ENCODE results near the gene LRTM2. TPM values are rescaled to one million over a fixed set of nuclear protein-coding genes. Genes with fewer than 3 reads are reported as not detected.

Gene LRTM2
- total RNA-seq, 1 donor from 2014 or later: not detected

- Histone ChIP-seq H3K79me2 (ENCODE audit: low read depth) (no peaks in the 10 kb centered on the region), H3K9ac (no peak overlapping the region)
- no peak for DNase-seq (ENCODE audit: low spot score)
Observed at GRCh38 chr12:1797991-1798640, 22.2 kb upstream of the LRTM2 start.

GRCh38 chr12:1798641-1799020 is 21.7 kb upstream of the LRTM2 start:
- DNase-seq (ENCODE audit: low spot score): no peak
- Mint-ChIP-seq H3K9me3 (no peaks in the 10 kb centered on the region), H3K27me3 (ENCODE audit: insufficient read depth, low read depth) (peaks cover 10% of the 10 kb centered on the region), H3K36me3 (no peaks in the 10 kb centered on the region), H3K4me1 (peaks cover 21% of the 10 kb centered on the region), H3K4me3 (no peak overlapping the region), H3K27ac (no peak overlapping the region)
- Histone ChIP-seq H3K27me3 (peaks cover 12% of the 10 kb centered on the region), H3K4me3 (no peak overlapping the region), H4K20me1 (ENCODE audit: low read depth) (no peaks in the 10 kb centered on the region), H3K27ac (no peak overlapping the region), H3K4me2 (no peak overlapping the region), H3K36me3 (no peaks in the 10 kb centered on the region), H3K79me2 (ENCODE audit: low read depth) (no peaks in the 10 kb centered on the region), H3F3A (ENCODE audit: low read depth) (no peaks in the 10 kb centered on the region), H3K4me1 (peaks cover 4% of the 10 kb centered on the region), H2AFZ (replicated peaks) (no peak overlapping the region), H3K9ac (no peak overlapping the region), H3K9me3 (ENCODE audit: low read depth) (no peaks in the 10 kb centered on the region)
- TF ChIP-seq CTCF (IDR thresholded peaks at IDR 0.05): no peak
- no peak for TF ChIP-seq EZH2 (IDR thresholded peaks at IDR 0.05)
- TF ChIP-seq EZH2phosphoT487 (IDR thresholded peaks at IDR 0.05): no peak

More at GRCh38 chr12:1797991-1798640, 22.2 kb upstream of the LRTM2 start:
- Histone ChIP-seq H3K4me1 (peaks cover 4% of the 10 kb centered on the region), H3F3A (ENCODE audit: low read depth) (no peaks in the 10 kb centered on the region), H3K27ac (no peak overlapping the region), H3K4me3 (no peak overlapping the region), H3K9me3 (ENCODE audit: low read depth) (no peaks in the 10 kb centered on the region), H2AFZ (replicated peaks) (no peak overlapping the region), H3K27me3 (peaks cover 12% of the 10 kb centered on the region), H3K4me2 (no peak overlapping the region), H4K20me1 (ENCODE audit: low read depth) (no peaks in the 10 kb centered on the region), H3K36me3 (no peaks in the 10 kb centered on the region)
- H3K4me3 Mint-ChIP-seq: no peak overlapping the region
- TF ChIP-seq EZH2phosphoT487 (IDR thresholded peaks at IDR 0.05) (no peak), EZH2 (IDR thresholded peaks at IDR 0.05) (no peak), CTCF (IDR thresholded peaks at IDR 0.05) (no peak)
- no peak overlapping the region for H3K27ac Mint-ChIP-seq
- peaks cover 21% of the 10 kb centered on the region for H3K4me1 Mint-ChIP-seq
- no peaks in the 10 kb centered on the region for H3K9me3 Mint-ChIP-seq
- no peaks in the 10 kb centered on the region for H3K36me3 Mint-ChIP-seq
- H3K27me3 Mint-ChIP-seq (ENCODE audit: insufficient read depth, low read depth): peaks cover 10% of the 10 kb centered on the region

- Mint-ChIP-seq H3K4me3 (no peak overlapping the region), H3K27ac (no peak overlapping the region), H3K4me1 (peaks cover 22% of the 10 kb centered on the region), H3K36me3 (no peaks in the 10 kb centered on the region), H3K9me3 (no peaks in the 10 kb centered on the region), H3K27me3 (ENCODE audit: insufficient read depth, low read depth) (peaks cover 10% of the 10 kb centered on the region)
- DNase-seq (ENCODE audit: low spot score): no peak
- Histone ChIP-seq H3K9me3 (ENCODE audit: low read depth) (no peaks in the 10 kb centered on the region), H3K4me1 (peaks cover 4% of the 10 kb centered on the region), H3K4me3 (no peak overlapping the region), H2AFZ (replicated peaks) (no peak overlapping the region), H3K27me3 (peaks cover 12% of the 10 kb centered on the region), H3K36me3 (no peaks in the 10 kb centered on the region), H3F3A (ENCODE audit: low read depth) (no peaks in the 10 kb centered on the region), H3K9ac (no peak overlapping the region), H4K20me1 (ENCODE audit: low read depth) (no peaks in the 10 kb centered on the region), H3K4me2 (no peak overlapping the region), H3K27ac (no peak overlapping the region), H3K79me2 (ENCODE audit: low read depth) (no peaks in the 10 kb centered on the region)
- no peak for TF ChIP-seq EZH2phosphoT487 (IDR thresholded peaks at IDR 0.05)
- TF ChIP-seq EZH2 (IDR thresholded peaks at IDR 0.05): no peak
- no peak for TF ChIP-seq CTCF (IDR thresholded peaks at IDR 0.05)
Observed at GRCh38 chr12:1799051-1799881, 21.1 kb upstream of the LRTM2 start.
